HS-27A (cell line): Measurements from ENCODE around the gene ETS1.
A peak's percentile ranks its signal among the peaks of the same experiment; 100 is the strongest.

ENCODE experiments used
- DNase-seq: peaks from one replicate; pipeline ENCODE4 v3.0.0-alpha.2; 2012; ENCODE audit warnings: low read depth, missing footprints

The ETS1 gene

GRCh38 chr11:128432926-128433325, 154.4 kb downstream of the ETS1 start:
- no peak for DNase-seq

- DNase-seq: no peak
Observed at GRCh38 chr11:128431931-128432330, 155.4 kb downstream of the ETS1 start.

- DNase-seq: no peak
Observed at GRCh38 chr11:128428935-128429334, 158.4 kb downstream of the ETS1 start.

- DNase-seq: no peak
Observed at GRCh38 chr11:128424851-128425285, 162.5 kb downstream of the ETS1 start.

GRCh38 chr11:128424271-128424711, 163.1 kb downstream of the ETS1 start:
- no peak for DNase-seq

- no peak for DNase-seq
Observed at GRCh38 chr11:128422576-128423370, 164.6 kb downstream of the ETS1 start.

GRCh38 chr11:128421577-128422330, 165.6 kb downstream of the ETS1 start:
- DNase-seq: no peak

GRCh38 chr11:128420951-128421350, 166.4 kb downstream of the ETS1 start:
- DNase-seq: no peak

- DNase-seq: no peak
Observed at GRCh38 chr11:128420265-128420664, 167.1 kb downstream of the ETS1 start.

- no peak for DNase-seq
Observed at GRCh38 chr11:128419012-128419767, 168.2 kb downstream of the ETS1 start.

GRCh38 chr11:128417607-128418324, 169.6 kb downstream of the ETS1 start:
- no peak for DNase-seq

GRCh38 chr11:128416976-128417375, 170.4 kb downstream of the ETS1 start:
- DNase-seq: no peak

GRCh38 chr11:128415539-128415938, 171.8 kb downstream of the ETS1 start:
- no peak for DNase-seq

GRCh38 chr11:128412847-128413791, 174.2 kb downstream of the ETS1 start:
- no peak for DNase-seq

GRCh38 chr11:128411812-128412211, 175.5 kb downstream of the ETS1 start:
- DNase-seq: no peak

GRCh38 chr11:128411150-128411549, 176.2 kb downstream of the ETS1 start:
- no peak for DNase-seq

GRCh38 chr11:128409476-128409875, 177.9 kb downstream of the ETS1 start:
- DNase-seq: peak; percentile 50
